IMR-90 (cell line): ENCODE results near the gene HOXD12.

Experiments used
- BHLHE40 ChIP-seq: fragments of 150-350 bp; IDR thresholded peaks from 2 replicates; pipeline ENCODE4 v1.6.1; 2016; ENCODE audit warnings: mild to moderate bottlenecking, low read depth, low read length
- CEBPB ChIP-seq: IDR thresholded peaks from 2 replicates; pipeline ENCODE4 v1.6.1; 2012; ENCODE audit warnings: low read depth, low read length, improper control_type of control experiment
- CHD1 ChIP-seq: IDR thresholded peaks from 2 replicates; pipeline ENCODE4 v1.6.1; 2012; ENCODE audit warnings: low read depth, low read length, improper control_type of control experiment
- FOS ChIP-seq: fragments of 150-350 bp; IDR thresholded peaks from 2 replicates; pipeline ENCODE4 v1.6.1; 2016; ENCODE audit warnings: low read depth, low read length
- MAFK ChIP-seq: IDR thresholded peaks from 2 replicates; pipeline ENCODE4 v1.6.1; 2012; ENCODE audit warnings: low read depth, low read length, improper control_type of control experiment
- MXI1 ChIP-seq: IDR thresholded peaks from 2 replicates; pipeline ENCODE4 v1.6.1; 2012; ENCODE audit warnings: low read depth, mild to moderate bottlenecking, low read length, moderate library complexity, borderline replicate concordance
- POLR2A ChIP-seq: IDR thresholded peaks from 2 replicates; pipeline ENCODE4 v1.6.1; 2012; ENCODE audit warnings: mild to moderate bottlenecking, low read depth, low read length
- RAD21 ChIP-seq: IDR thresholded peaks from 2 replicates; pipeline ENCODE4 v1.6.1; 2012; ENCODE audit warnings: low read length, improper control_type of control experiment
- RCOR1 ChIP-seq: IDR thresholded peaks from 2 replicates; pipeline ENCODE4 v1.6.1; 2012; ENCODE audit warnings: mild to moderate bottlenecking, low read length, improper control_type of control experiment; ENCODE audit not compliant: insufficient replicate concordance
- RFX5 ChIP-seq: IDR thresholded peaks from 2 replicates; pipeline ENCODE4 v1.8.0; 2012; ENCODE audit warnings: low read depth, mild to moderate bottlenecking, low read length, moderate library complexity
- SMC3 ChIP-seq: fragments of 150-350 bp; IDR thresholded peaks from 2 replicates; pipeline ENCODE4 v1.6.1; 2016; ENCODE audit warnings: low read depth, mild to moderate bottlenecking, antibody characterized with exemption, low read length, moderate library complexity
- TF ChIP-seq, protein P1 (sequence below): conservative IDR thresholded peaks from 2 replicates; pipeline ENCODE4 v1.5.1; 2012; ENCODE audit warnings: mild to moderate bottlenecking, low read depth, low read length, improper control_type of control experiment
- TF ChIP-seq, protein P2 (sequence below): fragments of 150-350 bp; IDR thresholded peaks from 2 replicates; pipeline ENCODE4 v1.6.1; 2017; ENCODE audit warnings: mild to moderate bottlenecking, antibody characterized with exemption, low read length, low read depth
- TF ChIP-seq, protein P3 (sequence below): fragments of 150-350 bp; IDR thresholded peaks from 2 replicates; pipeline ENCODE4 v1.6.1; 2016; ENCODE audit warnings: low read depth, mild to moderate bottlenecking, low read length, moderate library complexity, borderline replicate concordance

DNA sequence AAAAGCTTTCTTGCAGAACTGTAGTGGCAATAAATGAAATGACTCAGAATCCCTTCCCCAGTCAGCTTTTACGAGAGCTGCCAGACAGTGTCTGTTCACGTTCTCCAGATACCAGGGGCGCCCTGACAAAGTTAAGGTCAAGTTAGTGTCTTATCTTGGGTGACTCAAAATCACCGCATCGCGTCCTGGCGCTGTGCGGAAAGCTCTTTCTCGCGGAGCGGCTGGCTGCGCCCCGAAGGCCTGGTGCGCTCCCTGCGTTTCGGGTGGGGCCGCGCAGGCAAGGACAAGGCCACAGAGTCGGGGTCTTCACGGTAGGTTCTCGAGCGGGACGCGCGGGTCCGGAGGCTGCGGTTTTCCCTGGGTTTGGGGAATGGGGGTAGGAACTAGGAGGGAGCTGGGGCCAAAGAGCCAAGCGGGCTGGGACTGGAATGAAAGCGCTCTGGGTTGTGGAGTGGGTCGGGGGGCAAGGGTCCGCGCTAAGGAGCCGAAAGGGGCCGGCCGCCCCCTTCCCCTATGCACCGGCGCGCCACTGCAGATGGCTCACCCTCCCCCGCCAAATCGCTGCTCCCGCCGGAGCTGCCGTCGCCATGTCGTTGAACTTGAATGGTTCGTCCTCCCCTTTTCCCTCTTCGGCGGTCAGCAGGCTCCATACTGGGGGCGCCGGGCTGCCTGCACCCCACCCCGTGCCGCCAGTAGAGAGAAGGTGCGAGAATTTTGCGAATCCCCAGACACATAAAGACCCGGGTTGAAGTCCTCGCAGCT, 4.9 kb downstream of the HOXD12 start:
- TF ChIP-seq FOS: no peak
- TF ChIP-seq, protein P1, sequence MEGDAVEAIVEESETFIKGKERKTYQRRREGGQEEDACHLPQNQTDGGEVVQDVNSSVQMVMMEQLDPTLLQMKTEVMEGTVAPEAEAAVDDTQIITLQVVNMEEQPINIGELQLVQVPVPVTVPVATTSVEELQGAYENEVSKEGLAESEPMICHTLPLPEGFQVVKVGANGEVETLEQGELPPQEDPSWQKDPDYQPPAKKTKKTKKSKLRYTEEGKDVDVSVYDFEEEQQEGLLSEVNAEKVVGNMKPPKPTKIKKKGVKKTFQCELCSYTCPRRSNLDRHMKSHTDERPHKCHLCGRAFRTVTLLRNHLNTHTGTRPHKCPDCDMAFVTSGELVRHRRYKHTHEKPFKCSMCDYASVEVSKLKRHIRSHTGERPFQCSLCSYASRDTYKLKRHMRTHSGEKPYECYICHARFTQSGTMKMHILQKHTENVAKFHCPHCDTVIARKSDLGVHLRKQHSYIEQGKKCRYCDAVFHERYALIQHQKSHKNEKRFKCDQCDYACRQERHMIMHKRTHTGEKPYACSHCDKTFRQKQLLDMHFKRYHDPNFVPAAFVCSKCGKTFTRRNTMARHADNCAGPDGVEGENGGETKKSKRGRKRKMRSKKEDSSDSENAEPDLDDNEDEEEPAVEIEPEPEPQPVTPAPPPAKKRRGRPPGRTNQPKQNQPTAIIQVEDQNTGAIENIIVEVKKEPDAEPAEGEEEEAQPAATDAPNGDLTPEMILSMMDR: no peak
- no peak for TF ChIP-seq POLR2A
- TF ChIP-seq BHLHE40: no peak
- TF ChIP-seq, protein P2, sequence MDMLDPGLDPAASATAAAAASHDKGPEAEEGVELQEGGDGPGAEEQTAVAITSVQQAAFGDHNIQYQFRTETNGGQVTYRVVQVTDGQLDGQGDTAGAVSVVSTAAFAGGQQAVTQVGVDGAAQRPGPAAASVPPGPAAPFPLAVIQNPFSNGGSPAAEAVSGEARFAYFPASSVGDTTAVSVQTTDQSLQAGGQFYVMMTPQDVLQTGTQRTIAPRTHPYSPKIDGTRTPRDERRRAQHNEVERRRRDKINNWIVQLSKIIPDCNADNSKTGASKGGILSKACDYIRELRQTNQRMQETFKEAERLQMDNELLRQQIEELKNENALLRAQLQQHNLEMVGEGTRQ: no peak
- no peak for TF ChIP-seq CEBPB
- no peak for TF ChIP-seq MXI1
- no peak for TF ChIP-seq RAD21
- TF ChIP-seq, protein P3, sequence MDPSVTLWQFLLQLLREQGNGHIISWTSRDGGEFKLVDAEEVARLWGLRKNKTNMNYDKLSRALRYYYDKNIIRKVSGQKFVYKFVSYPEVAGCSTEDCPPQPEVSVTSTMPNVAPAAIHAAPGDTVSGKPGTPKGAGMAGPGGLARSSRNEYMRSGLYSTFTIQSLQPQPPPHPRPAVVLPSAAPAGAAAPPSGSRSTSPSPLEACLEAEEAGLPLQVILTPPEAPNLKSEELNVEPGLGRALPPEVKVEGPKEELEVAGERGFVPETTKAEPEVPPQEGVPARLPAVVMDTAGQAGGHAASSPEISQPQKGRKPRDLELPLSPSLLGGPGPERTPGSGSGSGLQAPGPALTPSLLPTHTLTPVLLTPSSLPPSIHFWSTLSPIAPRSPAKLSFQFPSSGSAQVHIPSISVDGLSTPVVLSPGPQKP: no peak
- no peak for TF ChIP-seq SMC3
- no peak for TF ChIP-seq RFX5
- TF ChIP-seq MAFK: no peak
- no peak for TF ChIP-seq RCOR1
- no peak for TF ChIP-seq CHD1
